Testis (tissue), 3 donors: ENCODE measurements around the gene FILIP1. TPM values are rescaled to one million over a fixed set of nuclear protein-coding genes. Genes with fewer than 3 reads are reported as not detected.

ENCODE experiments used
- DNase-seq: peaks from one replicate; pipeline ENCODE4 v3.0.0-alpha.2; 2019
- H3K27ac ChIP-seq, 2 donors: fragments of 200-600 bp; sonication (generic); one replicate each; pipeline ENCODE4 v1.5.1; 2019
- H3K27me3 ChIP-seq: fragments of 200-600 bp; sonication (generic); one replicate; pipeline ENCODE4 v1.5.1; 2019
- H3K36me3 ChIP-seq: fragments of 200-600 bp; sonication (generic); one replicate; pipeline ENCODE4 v1.5.1; 2017; ENCODE audit warnings: low read depth; ENCODE audit errors: missing control alignments
- H3K4me1 ChIP-seq: fragments of 200-600 bp; sonication (generic); one replicate; pipeline ENCODE4 v1.5.1; 2019
- H3K4me3 ChIP-seq, 2 donors: fragments of 200-600 bp; sonication (generic); one replicate each; pipeline ENCODE4 v1.5.1; 2017 to 2019
- H3K9me3 ChIP-seq: fragments of 200-600 bp; sonication (generic); one replicate; pipeline ENCODE4 v1.5.1; 2017
- CTCF ChIP-seq, 3 experiments: fragments of 450-650 bp in 2 of 3; fragments of 200-600 bp in 1 of 3; sonication (generic) in 1 of 3; IDR thresholded peaks; one replicate each; pipeline ENCODE4 v1.5.1; 2016 to 2019; ENCODE audit warnings: antibody characterized with exemption in 3 of 3, mild to moderate bottlenecking in 2 of 3, moderate library complexity in 1 of 3
- POLR2A ChIP-seq: fragments of 450-650 bp; IDR thresholded peaks from one replicate; pipeline ENCODE4 v1.6.1; 2017; ENCODE audit warnings: antibody characterized with exemption, mild to moderate bottlenecking, moderate library complexity
- WGBS, 2 donors: methylation state at CpG; one replicate each; pipeline ENCODE4 v1.1.5; 2018; 5-methylcytosine and 5-hydroxymethylcytosine counted together
- intact Hi-C: fragments of 100-400 bp; cut with DNase I; formaldehyde crosslinking; loops from one replicate; pipeline ENCODE4 v1.15.1; 2023; ENCODE audit warnings: low total_unique reads
- polyA plus RNA-seq: library from polyadenylated mRNA; stranded (reverse); fragments of 350-450 nt; fragmentation: Illumina TruSeq; extraction: RNeasy Lipid Tissue Mini Kit (QIAGEN cat#74804); gene quantifications from one replicate; pipeline ENCODE4 v1.2.3, GENCODE V29; 2014; ENCODE audit warnings: low read depth, low replicate concordance; ENCODE audit not compliant: insufficient read depth
- total RNA-seq, 2 donors: library from RNA; depleted of rRNA; stranded (reverse); fragments of >200 nt; gene quantifications; one replicate each; pipeline ENCODE4 v1.2.3, GENCODE V29; 2016

Gene FILIP1
- total and polyA plus RNA-seq, 3 donors from 2014 or later: 2.0 to 3.1 (median 2.7) TPM

GRCh38 chr6:75409928-75410327 is 83.7 kb downstream of the FILIP1 start:
- Histone ChIP-seq H3K27ac (no peak overlapping the region), H3K36me3 (no peaks in the 10 kb centered on the region), H3K4me3 (no peak overlapping the region), H3K4me1 (no peaks in the 10 kb centered on the region), H3K9me3 (no peaks in the 10 kb centered on the region), H3K27me3 (no peaks in the 10 kb centered on the region)
- intact Hi-C loops: no loop called here
- DNase-seq: no peak
- TF ChIP-seq POLR2A: no peak

- intact Hi-C loops: no loop called here
- Histone ChIP-seq H3K9me3 (no peaks in the 10 kb centered on the region), H3K27ac (no peak overlapping the region), H3K36me3 (no peaks in the 10 kb centered on the region), H3K27me3 (no peaks in the 10 kb centered on the region), H3K4me1 (no peaks in the 10 kb centered on the region), H3K4me3 (no peak overlapping the region)
- DNase-seq: no peak
- TF ChIP-seq CTCF (IDR thresholded peaks at IDR 0.05) (no peak), POLR2A (no peak)
- 61 to 76% methylated on average over 3 of the region's 3 CpGs for WGBS, 2 donors
Observed at GRCh38 chr6:75409286-75409685, 84.3 kb downstream of the FILIP1 start.

- Histone ChIP-seq H3K4me1 (no peaks in the 10 kb centered on the region), H3K27ac (no peak overlapping the region), H3K4me3 (no peak overlapping the region), H3K27me3 (no peaks in the 10 kb centered on the region), H3K36me3 (no peaks in the 10 kb centered on the region), H3K9me3 (no peaks in the 10 kb centered on the region)
- WGBS, 2 donors: 80% methylated on average over 3 of the region's 3 CpGs
- TF ChIP-seq POLR2A (no peak), CTCF (IDR thresholded peaks at IDR 0.05) (no peak)
- intact Hi-C loops: no loop called here
- no peak for DNase-seq
Observed at GRCh38 chr6:75403563-75404080, 90.0 kb downstream of the FILIP1 start.

GRCh38 chr6:75402296-75402695 is 91.3 kb downstream of the FILIP1 start:
- H3K4me1 ChIP-seq: no peaks in the 10 kb centered on the region
- H3K36me3 ChIP-seq: no peaks in the 10 kb centered on the region
- no peaks in the 10 kb centered on the region for H3K27me3 ChIP-seq
- no peaks in the 10 kb centered on the region for H3K9me3 ChIP-seq
- H3K27ac ChIP-seq: no peak overlapping the region
- no peak for DNase-seq
- no peak overlapping the region for H3K4me3 ChIP-seq
- WGBS, 2 donors: 86 to 91% methylated on average over 3 of the region's 3 CpGs
- no peak for TF ChIP-seq POLR2A
- no peak for TF ChIP-seq CTCF (IDR thresholded peaks at IDR 0.05)
- intact Hi-C loops: no loop called here

GRCh38 chr6:75397656-75398465 is 95.7 kb downstream of the FILIP1 start:
- no peak overlapping the region for H3K27ac ChIP-seq
- no peaks in the 10 kb centered on the region for H3K9me3 ChIP-seq
- no peak for DNase-seq
- H3K36me3 ChIP-seq: no peaks in the 10 kb centered on the region
- no peaks in the 10 kb centered on the region for H3K4me1 ChIP-seq
- H3K27me3 ChIP-seq: no peaks in the 10 kb centered on the region
- TF ChIP-seq CTCF (IDR thresholded peaks at IDR 0.05): no peak
- TF ChIP-seq POLR2A: no peak
- intact Hi-C loops: no loop called here
- WGBS, 2 donors: 64 to 65% methylated on average over 4 of the region's 4 CpGs
- H3K4me3 ChIP-seq: no peak overlapping the region
